Sigmoid colon (tissue), 7 donors: Measurements from ENCODE around the gene ARF1. TPM values are rescaled to one million over a fixed set of nuclear protein-coding genes. Genes with fewer than 3 reads are reported as not detected.

Source experiments
- DNase-seq: peaks from one replicate; pipeline ENCODE4 v3.0.0-alpha.2; 2019
- H3K27ac ChIP-seq, 4 donors: fragments of 200-600 bp; sonication (generic); one replicate each; pipeline ENCODE4 v1.5.1; 2016 to 2019; ENCODE audit warnings: mild to moderate bottlenecking in 1 of 4
- H3K27me3 ChIP-seq, 3 donors: fragments of 200-600 bp; sonication (generic); one replicate each; pipeline ENCODE4 v1.5.1; 2019; ENCODE audit warnings: mild to moderate bottlenecking in 1 of 3
- H3K36me3 ChIP-seq, 4 donors: fragments of 200-600 bp; sonication (generic); one replicate each; pipeline ENCODE4 v1.5.1; 2016 to 2019
- H3K4me1 ChIP-seq, 4 donors: fragments of 200-600 bp; sonication (generic); one replicate each; pipeline ENCODE4 v1.5.1; 2017 to 2019
- H3K4me3 ChIP-seq, 4 donors: fragments of 200-600 bp; sonication (generic); one replicate each; pipeline ENCODE4 v1.5.1; 2017 to 2019; ENCODE audit warnings: mild to moderate bottlenecking in 2 of 4, moderate library complexity in 1 of 4
- H3K9me3 ChIP-seq, 4 donors: fragments of 200-600 bp in 3 of 4; sonication (generic) in 3 of 4; one replicate each; pipeline versions ENCODE4 v1.5.1 to v1.6.1; 2013 to 2019
- EP300 ChIP-seq, 4 donors: sonication (generic); formaldehyde crosslinking; IDR thresholded peaks; one replicate each; pipeline ENCODE4 v1.6.1; 2017; ENCODE audit warnings: antibody characterized with exemption in 4 of 4
- POLR2A ChIP-seq, 2 donors: fragments of 450-650 bp; IDR thresholded peaks; one replicate each; pipeline ENCODE4 v1.6.1; 2016; ENCODE audit warnings: antibody characterized with exemption in 2 of 2, mild to moderate bottlenecking in 2 of 2, moderate library complexity in 2 of 2
- POLR2AphosphoS5 ChIP-seq, 4 donors: sonication (generic); formaldehyde crosslinking; IDR thresholded peaks; one replicate each; pipeline ENCODE4 v1.6.1; 2017; ENCODE audit warnings: antibody characterized with exemption in 4 of 4
- WGBS, 2 donors: extraction: QIAGEN DNeasy Blood & Tissue Kit; methylation state at CpG; one replicate each; pipeline ENCODE4 v1.1.7; 2013; 5-methylcytosine and 5-hydroxymethylcytosine counted together
- intact Hi-C: fragments of 100-400 bp; cut with DNase I; formaldehyde crosslinking; loops from one replicate; pipeline ENCODE4 v1.15.1; 2023
- polyA plus RNA-seq, 3 donors: library from polyadenylated mRNA; stranded (reverse); fragments of 200-250 nt; gene quantifications; one replicate each; pipeline ENCODE4 v1.2.3, GENCODE V29; 2013
- total RNA-seq, 4 donors: library from RNA; depleted of rRNA; stranded (reverse); fragments of >200 nt; gene quantifications; one replicate each; pipeline ENCODE4 v1.1.0, GENCODE V29; 2016
- TF ChIP-seq, protein P1 (sequence below), 4 experiments: fragments of 450-650 bp in 3 of 4; fragments of 200-600 bp in 1 of 4; IDR thresholded peaks; one replicate each; pipeline ENCODE4 v1.5.1; 2016 to 2019; ENCODE audit warnings: antibody characterized with exemption in 4 of 4, mild to moderate bottlenecking in 3 of 4, moderate library complexity in 2 of 4
- donor health status: healthy with polysubstance abuse.
- donor health status: Bipolar disorder and iron deficiency.
- donor health status: healthy.

Gene ARF1
- total and polyA plus RNA-seq, 7 donors: 212 to 482 (median 250) TPM

DNA sequence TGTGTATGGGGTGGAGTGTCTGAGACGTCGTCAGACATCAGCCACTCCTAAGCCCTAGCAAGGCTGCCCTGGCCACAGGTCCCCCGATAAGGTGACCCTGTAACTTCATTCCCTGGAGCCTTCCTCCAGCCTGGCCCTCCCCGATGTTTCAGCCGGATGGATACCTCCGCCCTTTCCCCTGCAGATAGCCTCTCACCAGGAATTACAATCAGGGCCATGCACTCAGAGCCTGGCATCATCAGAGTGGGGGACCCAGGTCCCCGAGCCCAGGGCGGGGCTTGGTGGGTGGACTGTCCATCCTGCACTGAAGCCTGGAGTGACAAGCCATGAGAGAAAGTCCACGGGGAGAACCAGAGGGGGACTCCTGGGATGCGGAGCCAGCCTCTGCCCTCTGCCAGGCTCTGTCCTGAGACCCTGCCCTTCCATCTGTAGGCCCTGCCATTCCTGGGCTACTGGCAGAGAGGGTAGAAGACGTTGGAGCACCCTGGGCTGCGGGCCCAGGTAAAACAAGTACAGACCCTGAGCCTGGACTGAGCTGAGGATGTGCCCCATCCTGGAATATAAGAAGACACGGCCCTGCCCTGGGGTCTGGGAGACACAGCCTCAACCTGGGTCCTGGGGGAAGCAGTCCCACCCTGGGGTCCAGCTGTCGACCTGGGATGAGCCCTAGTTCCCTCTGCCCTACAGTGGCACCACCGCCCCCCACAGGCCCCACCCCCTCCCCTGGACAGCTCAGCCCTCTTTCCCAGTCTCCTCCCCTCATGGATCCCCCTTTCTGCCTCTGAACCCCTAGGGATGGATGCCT, 16.8 kb upstream of the ARF1 start:
- no peaks in the 10 kb centered on the region for H3K9me3 ChIP-seq
- no peaks in the 10 kb centered on the region for H3K36me3 ChIP-seq
- peak; percentile 40 for DNase-seq
- intact Hi-C loops: no loop called here
- 76 to 80% methylated on average over 15 of the region's 15 CpGs for WGBS, 2 donors
- peaks cover 15 to 89% (median 73%) of the 10 kb centered on the region in 3 donors for H3K27me3 ChIP-seq
- no peak overlapping the region for H3K27ac ChIP-seq
- H3K4me1 ChIP-seq: peaks cover 0 to 4% (median 1%) of the 10 kb centered on the region in 4 donors
- TF ChIP-seq EP300 (IDR thresholded peaks at IDR 0.05) (no peak), POLR2AphosphoS5 (IDR thresholded peaks at IDR 0.05) (no peak), POLR2A (IDR thresholded peaks at IDR 0.05) (no peak)
- TF ChIP-seq, protein P1, sequence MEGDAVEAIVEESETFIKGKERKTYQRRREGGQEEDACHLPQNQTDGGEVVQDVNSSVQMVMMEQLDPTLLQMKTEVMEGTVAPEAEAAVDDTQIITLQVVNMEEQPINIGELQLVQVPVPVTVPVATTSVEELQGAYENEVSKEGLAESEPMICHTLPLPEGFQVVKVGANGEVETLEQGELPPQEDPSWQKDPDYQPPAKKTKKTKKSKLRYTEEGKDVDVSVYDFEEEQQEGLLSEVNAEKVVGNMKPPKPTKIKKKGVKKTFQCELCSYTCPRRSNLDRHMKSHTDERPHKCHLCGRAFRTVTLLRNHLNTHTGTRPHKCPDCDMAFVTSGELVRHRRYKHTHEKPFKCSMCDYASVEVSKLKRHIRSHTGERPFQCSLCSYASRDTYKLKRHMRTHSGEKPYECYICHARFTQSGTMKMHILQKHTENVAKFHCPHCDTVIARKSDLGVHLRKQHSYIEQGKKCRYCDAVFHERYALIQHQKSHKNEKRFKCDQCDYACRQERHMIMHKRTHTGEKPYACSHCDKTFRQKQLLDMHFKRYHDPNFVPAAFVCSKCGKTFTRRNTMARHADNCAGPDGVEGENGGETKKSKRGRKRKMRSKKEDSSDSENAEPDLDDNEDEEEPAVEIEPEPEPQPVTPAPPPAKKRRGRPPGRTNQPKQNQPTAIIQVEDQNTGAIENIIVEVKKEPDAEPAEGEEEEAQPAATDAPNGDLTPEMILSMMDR (IDR thresholded peaks at IDR 0.05): no peak
- H3K4me3 ChIP-seq: no peak overlapping the region

GRCh38 chr1:228066416-228066815, 16.1 kb upstream of the ARF1 start:
- intact Hi-C loops: no loop called here
- H3K4me1 ChIP-seq: no peaks in the 10 kb centered on the region
- H3K27ac ChIP-seq: no peak overlapping the region
- TF ChIP-seq POLR2AphosphoS5 (IDR thresholded peaks at IDR 0.05) (no peak), EP300 (IDR thresholded peaks at IDR 0.05) (no peak)
- peaks cover 15 to 89% (median 70%) of the 10 kb centered on the region in 3 donors for H3K27me3 ChIP-seq
- no peak overlapping the region for H3K4me3 ChIP-seq
- H3K9me3 ChIP-seq: no peaks in the 10 kb centered on the region
- 35 to 48% methylated on average over 4 of the region's 4 CpGs for WGBS, 2 donors
- peak; percentile 32 for DNase-seq
- no peaks in the 10 kb centered on the region for H3K36me3 ChIP-seq

DNA sequence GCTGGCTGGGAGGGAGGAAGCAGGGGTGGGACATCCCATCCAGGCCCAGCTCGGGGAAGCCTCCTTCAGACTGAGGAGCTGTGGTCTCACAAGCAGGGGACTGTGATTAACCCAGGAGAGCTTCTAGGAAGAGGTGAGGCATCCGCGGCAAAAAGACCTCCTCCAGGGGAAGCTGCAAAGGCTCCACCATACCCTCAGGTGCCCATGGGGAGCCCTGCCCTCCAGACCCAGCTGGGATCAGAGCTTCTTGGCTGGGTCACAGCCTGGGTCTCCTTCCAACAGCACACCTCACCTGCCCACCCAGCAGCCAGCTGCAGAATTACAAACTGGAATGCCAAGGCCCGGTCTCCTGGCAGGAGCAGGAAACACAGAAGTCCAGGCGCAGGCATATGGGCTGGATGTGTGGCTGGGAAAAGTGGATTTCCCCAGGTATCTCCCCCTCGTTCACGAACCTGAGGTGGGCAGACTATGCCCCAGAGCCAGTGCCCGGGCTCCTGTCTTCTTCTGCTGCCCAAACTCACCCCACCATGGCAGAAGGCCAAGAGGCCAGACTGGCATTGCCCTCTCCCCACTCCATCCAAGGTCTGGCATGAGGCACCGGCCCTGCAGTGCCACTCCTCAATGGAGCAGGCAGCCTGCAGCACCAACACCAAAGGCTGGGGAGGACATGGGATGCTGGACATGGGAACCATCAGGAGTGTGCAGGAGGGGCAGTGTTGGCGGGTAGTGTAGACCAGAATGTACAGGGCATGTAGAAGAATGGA, 15.4 kb upstream of the ARF1 start:
- intact Hi-C loops: no loop called here
- WGBS, 2 donors: 51 to 62% methylated on average over 10 of the region's 10 CpGs
- H3K4me3 ChIP-seq: no peak overlapping the region
- no peak overlapping the region for H3K27ac ChIP-seq
- no peak for TF ChIP-seq POLR2AphosphoS5 (IDR thresholded peaks at IDR 0.05)
- no peak for TF ChIP-seq EP300 (IDR thresholded peaks at IDR 0.05)
- no peak for TF ChIP-seq POLR2A (IDR thresholded peaks at IDR 0.05)
- TF ChIP-seq, protein P1 (IDR thresholded peaks at IDR 0.05): no peak
- no peaks in the 10 kb centered on the region for H3K9me3 ChIP-seq
- no peaks in the 10 kb centered on the region for H3K4me1 ChIP-seq
- H3K36me3 ChIP-seq: no peaks in the 10 kb centered on the region
- no peak for DNase-seq
- H3K27me3 ChIP-seq: peaks cover 15 to 86% (median 64%) of the 10 kb centered on the region in 3 donors

- 80 to 82% methylated on average over 7 of the region's 7 CpGs for WGBS, 2 donors
- DNase-seq: no peak
- Histone ChIP-seq H3K27ac (no peak overlapping the region), H3K27me3 (peaks cover 18 to 77% (median 51%) of the 10 kb centered on the region in 3 donors), H3K4me3 (no peak overlapping the region), H3K4me1 (no peaks in the 10 kb centered on the region), H3K36me3 (no peaks in the 10 kb centered on the region), H3K9me3 (no peaks in the 10 kb centered on the region)
- no peak for TF ChIP-seq POLR2AphosphoS5 (IDR thresholded peaks at IDR 0.05)
- intact Hi-C loops: no loop called here
Observed at GRCh38 chr1:228068359-228068758, 14.1 kb upstream of the ARF1 start.

- no peak for DNase-seq
- Histone ChIP-seq H3K4me3 (no peak overlapping the region), H3K36me3 (no peaks in the 10 kb centered on the region), H3K9me3 (no peaks in the 10 kb centered on the region), H3K27ac (no peak overlapping the region), H3K4me1 (no peaks in the 10 kb centered on the region), H3K27me3 (peaks cover 13 to 66% (median 33%) of the 10 kb centered on the region in 3 donors)
- intact Hi-C loops: no loop called here
- 56 to 65% methylated on average over 2 of the region's 2 CpGs for WGBS, 2 donors
- no peak for TF ChIP-seq EP300 (IDR thresholded peaks at IDR 0.05)
- no peak for TF ChIP-seq POLR2A (IDR thresholded peaks at IDR 0.05)
- TF ChIP-seq, protein P1 (IDR thresholded peaks at IDR 0.05): no peak
- no peak for TF ChIP-seq POLR2AphosphoS5 (IDR thresholded peaks at IDR 0.05)
Observed at GRCh38 chr1:228070173-228070572, 12.3 kb upstream of the ARF1 start.
